OCI-M1 (cell line): ENCODE measurements around the gene CLTCL1.
"Not testable (repeated sequence)": the region's sequence is repeated elsewhere in the genome, so short reads cannot be mapped to it uniquely, and the experiment has no call there.

ENCODE experiments used
- DNase-seq: peaks from one replicate; lab custom pipeline; 2025; lab: John Stamatoyannopoulos, UW

The CLTCL1 gene

GRCh38 chr22:19290400-19291217 lies 910 bp downstream of the CLTCL1 start:
- peak; percentile 29 for DNase-seq

GRCh38 chr22:19289475-19290161 lies 1.9 kb downstream of the CLTCL1 start:
- DNase-seq = peak; percentile 80

GRCh38 chr22:19287889-19288288 lies 3.6 kb downstream of the CLTCL1 start:
- no peak for DNase-seq

GRCh38 chr22:19287076-19287707 lies 4.3 kb downstream of the CLTCL1 start:
- no peak for DNase-seq

GRCh38 chr22:19285831-19286230 lies 5.7 kb downstream of the CLTCL1 start:
- no peak for DNase-seq

GRCh38 chr22:19279143-19279542 lies 12.4 kb downstream of the CLTCL1 start:
- DNase-seq = not testable (repeated sequence)

GRCh38 chr22:19277785-19278184 lies 13.7 kb downstream of the CLTCL1 start:
- no peak for DNase-seq

- peak; percentile 18 for DNase-seq
Measured at GRCh38 chr22:19275919-19276600, 15.5 kb downstream of the CLTCL1 start.

GRCh38 chr22:19275513-19275912 lies 16.0 kb downstream of the CLTCL1 start:
- no peak for DNase-seq

- DNase-seq = no peak
Measured at GRCh38 chr22:19275104-19275503, 16.4 kb downstream of the CLTCL1 start.

GRCh38 chr22:19271856-19272535 lies 19.5 kb downstream of the CLTCL1 start:
- DNase-seq = no peak

GRCh38 chr22:19271273-19271855 lies 20.2 kb downstream of the CLTCL1 start:
- no peak for DNase-seq

- no peak for DNase-seq
Measured at GRCh38 chr22:19270873-19271272, 20.6 kb downstream of the CLTCL1 start.

GRCh38 chr22:19266547-19267086 lies 24.9 kb downstream of the CLTCL1 start:
- no peak for DNase-seq

- DNase-seq = no peak
Measured at GRCh38 chr22:19265779-19266178, 25.7 kb downstream of the CLTCL1 start.

- DNase-seq = no peak
Measured at GRCh38 chr22:19260804-19261203, 30.7 kb downstream of the CLTCL1 start.

- DNase-seq = no peak
Measured at GRCh38 chr22:19260194-19260593, 31.3 kb downstream of the CLTCL1 start.

GRCh38 chr22:19258968-19259288 lies 32.6 kb downstream of the CLTCL1 start:
- not testable (repeated sequence) for DNase-seq

- no peak for DNase-seq
Measured at GRCh38 chr22:19258371-19258770, 33.1 kb downstream of the CLTCL1 start.

- DNase-seq = not testable (repeated sequence)
Measured at GRCh38 chr22:19256362-19256761, 35.2 kb downstream of the CLTCL1 start.

GRCh38 chr22:19253143-19253542 lies 38.4 kb downstream of the CLTCL1 start:
- no peak for DNase-seq
